DMS79 (cell line): ENCODE results near the gene ADAMTS5.

Experiments used
- DNase-seq: peaks from one replicate; lab custom pipeline; 2025; lab: John Stamatoyannopoulos, UW

Gene ADAMTS5

DNA sequence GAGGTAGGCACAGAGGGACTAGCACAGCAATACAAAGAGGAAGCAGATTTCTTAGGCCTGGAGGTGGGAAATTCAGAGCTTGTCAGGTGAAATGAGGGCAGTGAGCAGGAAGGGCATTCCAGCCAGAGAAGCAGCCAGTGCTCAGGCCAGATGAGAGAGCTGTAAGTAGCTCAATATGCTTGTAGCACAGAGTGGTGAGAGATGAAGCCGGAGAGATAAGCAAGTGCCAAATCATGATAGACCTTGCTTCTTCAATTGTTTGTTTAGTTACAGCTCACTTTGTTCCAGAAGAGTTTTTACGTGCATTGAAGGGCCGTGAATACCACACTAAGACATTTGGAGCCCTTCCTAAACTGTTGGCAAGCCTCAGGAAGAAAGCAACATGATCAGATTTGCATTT lies 79.6 kb downstream of the ADAMTS5 start:
- no peak for DNase-seq

DNA sequence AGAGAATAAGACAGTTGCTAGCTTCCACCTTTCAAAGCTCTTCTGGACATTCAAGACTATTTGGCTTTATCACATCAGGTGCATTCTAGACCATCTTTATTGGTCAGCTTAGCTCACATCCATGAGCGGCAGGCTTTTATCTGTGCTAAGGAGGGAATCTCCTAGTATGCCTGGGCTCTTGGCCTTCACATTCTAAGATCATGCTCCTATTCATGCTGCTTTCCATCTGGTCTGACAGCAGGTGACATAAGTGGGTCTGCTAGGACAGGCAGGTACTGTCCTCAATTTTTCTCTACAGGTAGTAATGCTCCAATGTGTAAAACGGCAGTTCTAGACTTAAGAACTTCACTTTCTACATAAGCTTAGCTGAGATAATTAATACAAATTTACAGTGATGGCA lies 82.5 kb downstream of the ADAMTS5 start:
- no peak for DNase-seq

DNA sequence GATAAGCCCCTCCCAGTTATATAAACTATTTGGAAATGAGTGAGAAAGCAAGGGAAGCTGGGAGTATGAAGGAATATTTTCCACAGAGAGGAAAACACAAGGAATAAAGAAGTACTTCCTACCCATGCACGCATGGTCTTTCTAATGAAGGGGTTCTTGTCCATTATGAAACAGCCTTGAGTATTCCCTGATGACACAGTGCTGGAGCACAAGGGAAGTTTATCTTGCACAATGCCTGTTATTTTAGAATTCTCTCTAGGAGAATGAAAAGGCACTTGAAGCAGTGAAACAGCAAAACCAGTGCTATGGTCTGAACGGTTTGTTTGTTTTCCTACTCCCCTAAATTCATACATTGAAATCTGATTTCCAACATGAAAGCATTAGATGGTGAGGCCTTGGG lies 83.1 kb downstream of the ADAMTS5 start:
- DNase-seq: no peak

DNA sequence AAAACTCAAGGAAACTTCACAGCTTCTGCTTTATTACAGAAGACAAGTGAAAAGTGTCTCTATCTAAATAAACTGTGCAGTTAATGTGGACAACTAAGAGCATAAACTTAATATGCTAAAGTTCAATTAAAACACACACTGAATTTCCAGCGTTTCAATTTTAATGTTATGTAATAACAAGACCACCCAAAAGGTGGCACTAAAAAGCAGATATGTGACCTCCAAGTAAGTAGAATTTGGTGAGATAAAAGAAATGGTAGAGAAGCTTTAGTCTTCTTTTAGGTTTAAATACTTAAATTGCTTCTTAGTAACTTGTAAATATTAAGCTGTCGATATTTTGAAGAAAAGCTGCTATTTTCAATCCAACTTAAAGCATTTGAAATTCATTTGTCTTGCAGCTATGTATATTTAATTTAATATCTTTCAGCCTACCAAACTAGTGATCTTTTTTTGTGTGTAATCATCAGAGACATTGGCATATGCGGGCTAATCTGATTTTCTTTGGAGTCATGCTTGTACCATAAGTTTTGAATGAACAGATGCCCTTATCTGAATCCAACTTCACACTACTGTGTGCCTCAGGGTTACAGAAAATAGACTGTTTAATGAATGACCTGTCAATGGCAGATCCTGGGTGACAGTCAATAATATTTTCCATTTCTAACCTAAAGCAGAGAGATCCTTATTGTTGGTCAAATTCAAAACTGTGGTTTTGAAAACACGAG lies 85.2 kb downstream of the ADAMTS5 start:
- DNase-seq: no peak

DNA sequence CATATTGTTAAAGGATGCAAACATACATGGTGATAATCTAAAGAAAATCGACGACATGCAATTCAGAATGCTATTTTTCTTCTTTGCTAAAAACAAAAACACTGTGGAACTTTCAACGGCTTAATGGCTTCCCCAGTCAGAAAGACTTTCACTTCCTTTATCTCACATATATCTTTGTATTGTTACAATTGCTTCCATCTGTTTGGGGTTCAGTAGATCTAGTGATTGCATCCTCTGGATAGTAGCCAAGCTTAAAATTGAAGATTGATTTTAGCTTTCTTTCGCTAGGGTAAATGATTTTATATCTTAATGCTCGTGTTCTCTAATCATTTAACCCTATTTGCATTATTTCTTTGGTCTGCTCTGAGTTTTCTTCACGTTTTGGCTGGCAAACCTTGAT lies 89.9 kb downstream of the ADAMTS5 start:
- no peak for DNase-seq

DNA sequence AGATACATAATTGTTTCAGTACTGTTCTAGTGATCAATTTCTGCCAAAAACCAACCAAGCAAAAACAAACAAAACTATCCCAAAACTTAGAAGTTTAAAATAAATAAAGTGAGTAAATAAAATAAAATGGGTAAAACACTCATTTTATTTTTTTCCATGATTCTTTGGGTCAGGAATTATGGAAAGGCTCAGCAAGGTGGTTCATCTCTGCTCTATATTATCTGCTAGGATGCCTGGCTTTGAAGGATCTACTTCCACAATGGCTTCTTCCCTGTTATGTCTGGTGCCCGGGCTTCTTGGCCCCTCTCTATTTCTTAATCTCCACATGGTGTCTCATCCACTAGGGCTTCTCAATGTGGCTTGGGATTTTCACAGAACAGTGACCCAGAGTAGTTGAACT lies 92.5 kb downstream of the ADAMTS5 start:
- DNase-seq: no peak
